Peyer's patch (tissue), 4 donors: ENCODE data around the gene PTPRQ.

Experiments
- CTCF ChIP-seq, 6 experiments: fragments of 450-650 bp in 4 of 6; fragments of 200-600 bp in 2 of 6; sonication (generic) in 1 of 6; IDR thresholded peaks; one replicate each; pipeline ENCODE4 v1.5.1; 2017 to 2019; ENCODE audit warnings: antibody characterized with exemption in 6 of 6, mild to moderate bottlenecking in 3 of 6, moderate library complexity in 1 of 6
- POLR2A ChIP-seq, 2 donors: fragments of 450-650 bp; IDR thresholded peaks; one replicate each; pipeline ENCODE4 v1.5.1; 2017; ENCODE audit warnings: antibody characterized with exemption in 2 of 2, mild to moderate bottlenecking in 2 of 2, moderate library complexity in 2 of 2

DNA sequence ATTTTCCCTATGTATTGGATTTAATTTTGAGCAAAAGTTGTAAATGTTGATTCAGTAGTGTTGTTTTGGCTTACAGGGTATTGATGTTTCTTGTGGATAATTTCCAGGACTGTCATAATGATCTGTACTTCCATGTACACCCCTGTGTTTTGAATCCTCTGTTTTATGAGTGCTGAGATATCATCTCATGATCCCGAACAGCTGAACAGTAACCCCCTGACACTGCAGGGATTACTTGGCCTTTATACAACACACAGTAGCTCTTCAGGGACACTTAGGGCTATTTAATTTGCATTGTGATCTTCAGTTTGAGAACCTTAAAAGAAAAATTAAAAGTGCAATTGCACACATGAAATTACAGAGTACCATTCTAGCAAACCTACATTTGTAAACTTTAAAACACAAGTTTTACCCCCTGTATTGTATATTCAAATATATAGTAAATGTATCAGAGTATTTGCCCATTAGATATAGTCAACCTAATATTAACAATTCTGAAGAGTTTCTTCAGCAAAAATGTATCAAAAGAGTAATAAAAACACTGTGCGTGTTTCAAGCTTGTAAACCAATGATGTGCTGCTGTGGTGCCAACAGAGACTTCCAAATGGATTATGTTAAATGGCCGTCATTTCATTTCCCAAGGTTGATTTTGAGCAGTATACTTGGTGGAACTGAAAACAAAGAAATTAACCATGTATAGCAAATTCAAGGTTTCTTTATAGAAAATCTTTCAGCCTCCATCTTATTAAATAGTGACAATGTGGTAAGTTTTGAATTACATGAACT lies 235.5 kb downstream of the PTPRQ start:
- no peak for TF ChIP-seq POLR2A (IDR thresholded peaks at IDR 0.05)
- TF ChIP-seq CTCF (IDR thresholded peaks at IDR 0.05) = no peak
